SK-N-SH (cell line): ENCODE data around the gene LRRTM2. TPM values are rescaled to one million over a fixed set of nuclear protein-coding genes. Genes with fewer than 3 reads are reported as not detected.

Experiments
- CTCF ChIA-PET: fragments of 300-600, 350-600 bp; formaldehyde crosslinking; extraction: SDS; loops from one replicate; lab custom pipeline; 2021; lab: Yijun Ruan, JAX
- POLR2A ChIA-PET: fragments of 350-600 bp; sonication (Branson Sonifier 250); formaldehyde crosslinking; extraction: SDS; loops from one replicate; lab custom pipeline; 2020; ENCODE audit warnings: antibody characterized with exemption, inconsistent platforms; lab: Yijun Ruan, JAX
- DNase-seq: peaks from one replicate; pipeline ENCODE4 v3.0.0; 2012
- H2AFZ ChIP-seq: fragments of 200-600 bp; sonication (generic); 2 replicates; pipeline ENCODE4 v1.8.1; 2016; ENCODE audit warnings: antibody characterized with exemption, mild to moderate bottlenecking, low read depth
- H3F3A ChIP-seq: fragments of 200-600 bp; sonication (generic); replicated peaks from 2 replicates; pipeline ENCODE3; 2016; ENCODE audit warnings: antibody characterized with exemption, mild to moderate bottlenecking; ENCODE audit not compliant: insufficient read depth
- H3K27ac ChIP-seq, 2 experiments: fragments of 200-500 bp in 1 of 2; fragments of 200-600 bp in 1 of 2; sonication (Bioruptor generic) in 1 of 2; sonication (generic), shearing (Covaris generic) in 1 of 2; 2 replicates each; pipeline versions ENCODE4 v1.5.1 to v1.6.1; 2014 to 2016; ENCODE audit warnings: low read depth in 2 of 2, inconsistent platforms in 1 of 2, low read length in 1 of 2, mild to moderate bottlenecking in 1 of 2, mixed read lengths in 1 of 2
- H3K27me3 ChIP-seq: fragments of 200-600 bp; sonication (generic), shearing (Covaris generic); 2 replicates; pipeline ENCODE4 v1.6.1; 2016; ENCODE audit warnings: mixed run types; ENCODE audit not compliant: insufficient read depth
- H3K36me3 ChIP-seq, 2 experiments: fragments of 200-500 bp in 1 of 2; fragments of 200-600 bp in 1 of 2; sonication (Bioruptor generic) in 1 of 2; sonication (generic) in 1 of 2; replicated peaks in 1 of 2; 2 replicates each; pipeline versions ENCODE3 to v1.5.1; 2014 to 2016; ENCODE audit warnings: low read length in 1 of 2, mild to moderate bottlenecking in 1 of 2; ENCODE audit not compliant: insufficient read depth in 2 of 2, control insufficient read depth in 1 of 2
- H3K4me1 ChIP-seq, 2 experiments: fragments of 200-500 bp in 1 of 2; fragments of 200-600 bp in 1 of 2; sonication (Bioruptor generic) in 1 of 2; sonication (generic), shearing (Covaris generic) in 1 of 2; 2 replicates each; pipeline versions ENCODE4 v1.5.1 to v1.6.1; 2014 to 2016; ENCODE audit warnings: low read depth in 1 of 2, low read length in 1 of 2, mixed run types in 1 of 2; ENCODE audit not compliant: insufficient read depth in 2 of 2, control insufficient read depth in 1 of 2
- H3K4me2 ChIP-seq: fragments of 200-600 bp; sonication (generic), shearing (Covaris generic); 2 replicates; pipeline ENCODE4 v1.6.1; 2017; ENCODE audit warnings: mixed run types
- H3K4me3 ChIP-seq, 2 experiments: fragments of 200-500 bp in 1 of 2; fragments of 200-600 bp in 1 of 2; sonication (Bioruptor generic) in 1 of 2; sonication (generic), shearing (Covaris generic) in 1 of 2; 2 replicates each; pipeline versions ENCODE4 v1.5.1 to v1.8.1; 2014 to 2016; ENCODE audit warnings: low read depth in 2 of 2, inconsistent platforms in 1 of 2, low read length in 1 of 2, mild to moderate bottlenecking in 1 of 2, mixed read lengths in 1 of 2, moderate library complexity in 1 of 2
- H3K79me2 ChIP-seq: fragments of 200-600 bp; sonication (generic); 2 replicates; pipeline ENCODE4 v1.8.1; 2017; ENCODE audit warnings: mild to moderate bottlenecking; ENCODE audit not compliant: insufficient read depth
- H3K9ac ChIP-seq: fragments of 200-600 bp; sonication (generic); 2 replicates; pipeline ENCODE4 v1.6.1; 2017; ENCODE audit warnings: mixed run types
- H3K9me2 ChIP-seq: fragments of 200-600 bp; sonication (generic); 2 replicates; pipeline ENCODE4 v1.6.1; 2017; ENCODE audit warnings: mixed run types
- H3K9me3 ChIP-seq: fragments of 200-600 bp; sonication (generic); 2 replicates; pipeline ENCODE4 v1.6.1; 2017; ENCODE audit warnings: mixed run types, mild to moderate bottlenecking, moderate library complexity
- H4K20me1 ChIP-seq: fragments of 200-600 bp; sonication (generic); 2 replicates; pipeline ENCODE4 v1.6.1; 2017; ENCODE audit warnings: mild to moderate bottlenecking, mixed run types; ENCODE audit not compliant: insufficient read depth
- EP300 ChIP-seq, 2 experiments: IDR thresholded peaks; 2 replicates each; pipeline versions ENCODE4 v1.4.0 to v1.6.1; 2012; ENCODE audit warnings: borderline replicate concordance in 1 of 2, low read depth in 1 of 2, low read length in 1 of 2
- FOSL2 ChIP-seq: IDR thresholded peaks from 2 replicates; pipeline ENCODE4 v1.4.0; 2012; ENCODE audit warnings: low read depth, mild to moderate bottlenecking, moderate library complexity, borderline replicate concordance
- JUND ChIP-seq: IDR thresholded peaks from 2 replicates; pipeline ENCODE4 v1.4.0; 2012
- MXI1 ChIP-seq: IDR thresholded peaks from 2 replicates; pipeline ENCODE4 v1.6.1; 2012; ENCODE audit warnings: mild to moderate bottlenecking, low read depth, low read length, improper control_type of control experiment
- NFIC ChIP-seq: IDR thresholded peaks from 2 replicates; pipeline ENCODE4 v1.4.0; 2012; ENCODE audit warnings: borderline replicate concordance
- NRF1 ChIP-seq: IDR thresholded peaks from 2 replicates; pipeline ENCODE4 v1.6.1; 2012; ENCODE audit warnings: low read depth, mild to moderate bottlenecking, low read length
- RXRA ChIP-seq: IDR thresholded peaks from 2 replicates; pipeline ENCODE4 v1.4.0; 2012; ENCODE audit warnings: low read depth, mild to moderate bottlenecking, borderline replicate concordance
- SIN3A ChIP-seq: IDR thresholded peaks from 2 replicates; pipeline ENCODE4 v1.6.1; 2012; ENCODE audit warnings: low read depth, mild to moderate bottlenecking, low read length, moderate library complexity, borderline replicate concordance
- TAF1 ChIP-seq: IDR thresholded peaks from 2 replicates; pipeline ENCODE4 v1.6.1; 2012; ENCODE audit warnings: low read depth, mild to moderate bottlenecking, low read length, moderate library complexity, borderline replicate concordance
- TCF12 ChIP-seq: IDR thresholded peaks from 2 replicates; pipeline ENCODE4 v1.4.0; 2012
- TEAD4 ChIP-seq: IDR thresholded peaks from 2 replicates; pipeline ENCODE4 v1.4.0; 2012; ENCODE audit warnings: mild to moderate bottlenecking, borderline replicate concordance; ENCODE audit not compliant: insufficient read depth
- YY1 ChIP-seq: IDR thresholded peaks from 2 replicates; pipeline ENCODE4 v1.4.0; 2012; ENCODE audit warnings: low read depth, mild to moderate bottlenecking
- WGBS: methylation state at CpG from one replicate; pipeline ENCODE4 v1.1.6; 2017; ENCODE audit warnings: low lambda C conversion rate; 5-methylcytosine and 5-hydroxymethylcytosine counted together
- polyA plus RNA-seq, 3 experiments: library from polyadenylated mRNA; depleted of rRNA; stranded (reverse); fragments of >200 nt; gene quantifications; 2 replicates each; pipeline ENCODE4 v1.2.3, GENCODE V29; 2012
- TF ChIP-seq, protein P1 (sequence below): fragments of 150-350 bp; IDR thresholded peaks from 2 replicates; pipeline ENCODE4 v1.6.1; 2016; ENCODE audit warnings: mild to moderate bottlenecking, low read depth, low read length
- TF ChIP-seq, protein P2 (sequence below): IDR thresholded peaks from 2 replicates; pipeline ENCODE4 v1.4.0; 2012; ENCODE audit warnings: low read depth
- TF ChIP-seq, protein P3 (sequence below): IDR thresholded peaks from 2 replicates; pipeline ENCODE4; 2012
- TF ChIP-seq, protein P4 (sequence below): IDR thresholded peaks from 2 replicates; pipeline ENCODE4 v1.4.0; 2012; ENCODE audit warnings: low read depth, borderline replicate concordance

The LRRTM2 gene
- polyA plus RNA-seq, 1 of the 3 experiments (the other 2 are of a cell fraction) = 0.38 TPM

DNA sequence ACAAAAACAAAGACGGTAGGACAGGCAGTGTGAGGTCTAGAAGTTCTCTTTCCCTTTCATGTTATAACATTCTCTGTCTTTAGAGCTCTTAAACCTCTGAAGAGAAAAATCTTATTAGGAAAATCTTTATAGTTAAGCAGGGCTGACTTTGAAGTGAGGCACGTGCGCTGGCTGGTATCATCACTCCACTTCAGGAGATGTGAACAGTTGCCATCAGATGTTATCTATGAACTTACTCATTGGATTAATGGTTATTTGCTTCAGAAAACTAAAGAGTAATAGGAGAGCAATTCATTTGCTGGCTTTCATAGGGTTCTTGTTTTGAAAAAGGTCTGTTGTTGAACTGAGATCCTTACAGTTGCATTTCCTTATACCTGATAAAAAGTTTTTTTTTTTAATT is 25.7 kb downstream of the LRRTM2 start:
- Histone ChIP-seq H3F3A (peaks cover 29% of the 10 kb centered on the region), H3K27ac (peak overlapping the region in 1 of 2 experiments; percentile 48; a peak in 2 of 4 replicates), H3K4me3 (no peak overlapping the region), H3K9me2 (no peaks in the 10 kb centered on the region), H3K79me2 (peaks cover 96% of the 10 kb centered on the region), H3K27me3 (no peaks in the 10 kb centered on the region), H3K4me1 (peaks cover 6 to 39% of the 10 kb centered on the region in 2 experiments; a peak in 3 of 4 replicates), H3K36me3 (peaks cover 0 to 9% of the 10 kb centered on the region in 2 experiments), H4K20me1 (peaks cover 88% of the 10 kb centered on the region), H3K9me3 (no peaks in the 10 kb centered on the region), H3K4me2 (peak overlapping the region; percentile 21; the same call in 1 of the 2 replicates), H2AFZ (no peak overlapping the region), H3K9ac (no peak overlapping the region)
- TF ChIP-seq, protein P1, sequence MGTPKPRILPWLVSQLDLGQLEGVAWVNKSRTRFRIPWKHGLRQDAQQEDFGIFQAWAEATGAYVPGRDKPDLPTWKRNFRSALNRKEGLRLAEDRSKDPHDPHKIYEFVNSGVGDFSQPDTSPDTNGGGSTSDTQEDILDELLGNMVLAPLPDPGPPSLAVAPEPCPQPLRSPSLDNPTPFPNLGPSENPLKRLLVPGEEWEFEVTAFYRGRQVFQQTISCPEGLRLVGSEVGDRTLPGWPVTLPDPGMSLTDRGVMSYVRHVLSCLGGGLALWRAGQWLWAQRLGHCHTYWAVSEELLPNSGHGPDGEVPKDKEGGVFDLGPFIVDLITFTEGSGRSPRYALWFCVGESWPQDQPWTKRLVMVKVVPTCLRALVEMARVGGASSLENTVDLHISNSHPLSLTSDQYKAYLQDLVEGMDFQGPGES = no peak
- TF ChIP-seq, protein P2, sequence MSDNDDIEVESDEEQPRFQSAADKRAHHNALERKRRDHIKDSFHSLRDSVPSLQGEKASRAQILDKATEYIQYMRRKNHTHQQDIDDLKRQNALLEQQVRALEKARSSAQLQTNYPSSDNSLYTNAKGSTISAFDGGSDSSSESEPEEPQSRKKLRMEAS = peak; percentile 91
- TF ChIP-seq YY1 (no peak; the same call in 1 of the 2 replicates), FOSL2 (peak; percentile 63), NFIC (peak; percentile 78), NRF1 (no peak), RXRA (0 out of 2 replicates have a peak, but pooled peaks have one; percentile 11), MXI1 (peak; percentile 73), SIN3A (peak; percentile 51; the same call in 1 of the 2 replicates), TEAD4 (no peak), EP300 (IDR thresholded peaks at IDR 0.05; ENCODE audit: borderline replicate concordance in 1 of 2, low read depth in 1 of 2, low read length in 1 of 2) (peak in 1 of 2 experiments; percentile 56; a peak in 1 of 4 replicates), TAF1 (no peak), JUND (peak; percentile 82), TCF12 (peak; percentile 84)
- TF ChIP-seq, protein P3, sequence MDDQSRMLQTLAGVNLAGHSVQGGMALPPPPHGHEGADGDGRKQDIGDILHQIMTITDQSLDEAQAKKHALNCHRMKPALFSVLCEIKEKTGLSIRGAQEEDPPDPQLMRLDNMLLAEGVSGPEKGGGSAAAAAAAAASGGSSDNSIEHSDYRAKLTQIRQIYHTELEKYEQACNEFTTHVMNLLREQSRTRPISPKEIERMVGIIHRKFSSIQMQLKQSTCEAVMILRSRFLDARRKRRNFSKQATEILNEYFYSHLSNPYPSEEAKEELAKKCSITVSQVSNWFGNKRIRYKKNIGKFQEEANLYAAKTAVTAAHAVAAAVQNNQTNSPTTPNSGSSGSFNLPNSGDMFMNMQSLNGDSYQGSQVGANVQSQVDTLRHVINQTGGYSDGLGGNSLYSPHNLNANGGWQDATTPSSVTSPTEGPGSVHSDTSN = peak; percentile 91
- TF ChIP-seq, protein P4, sequence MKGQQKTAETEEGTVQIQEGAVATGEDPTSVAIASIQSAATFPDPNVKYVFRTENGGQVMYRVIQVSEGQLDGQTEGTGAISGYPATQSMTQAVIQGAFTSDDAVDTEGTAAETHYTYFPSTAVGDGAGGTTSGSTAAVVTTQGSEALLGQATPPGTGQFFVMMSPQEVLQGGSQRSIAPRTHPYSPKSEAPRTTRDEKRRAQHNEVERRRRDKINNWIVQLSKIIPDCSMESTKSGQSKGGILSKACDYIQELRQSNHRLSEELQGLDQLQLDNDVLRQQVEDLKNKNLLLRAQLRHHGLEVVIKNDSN = peak; percentile 80
- DNase-seq = peak; percentile 19
- POLR2A ChIA-PET = no interaction called here
- 21% methylated on average over 3 of the region's 3 CpGs for WGBS
- CTCF ChIA-PET = interaction anchor here (1.0 kb wide), 1 partner anchor 8 kb away, joined by 3 read pairs; no protein-coding TSS in a partner anchor
